GM12891 (cell line): Measurements from ENCODE around the gene HOXB9.

Experiments used
- PAX5 ChIP-seq: IDR thresholded peaks from 2 replicates; pipeline ENCODE4 v1.6.1; 2011; ENCODE audit warnings: low read length, moderate library complexity, mild to moderate bottlenecking; ENCODE audit not compliant: insufficient read depth, severe bottlenecking
- POLR2A ChIP-seq: IDR thresholded peaks from 2 replicates; pipeline ENCODE4 v1.6.1; 2011; ENCODE audit warnings: low read depth, low read length, control low read depth
- POLR2AphosphoS5 ChIP-seq: IDR thresholded peaks from 2 replicates; pipeline ENCODE4 v1.6.1; 2011; ENCODE audit warnings: low read depth, low read length, control low read depth

DNA sequence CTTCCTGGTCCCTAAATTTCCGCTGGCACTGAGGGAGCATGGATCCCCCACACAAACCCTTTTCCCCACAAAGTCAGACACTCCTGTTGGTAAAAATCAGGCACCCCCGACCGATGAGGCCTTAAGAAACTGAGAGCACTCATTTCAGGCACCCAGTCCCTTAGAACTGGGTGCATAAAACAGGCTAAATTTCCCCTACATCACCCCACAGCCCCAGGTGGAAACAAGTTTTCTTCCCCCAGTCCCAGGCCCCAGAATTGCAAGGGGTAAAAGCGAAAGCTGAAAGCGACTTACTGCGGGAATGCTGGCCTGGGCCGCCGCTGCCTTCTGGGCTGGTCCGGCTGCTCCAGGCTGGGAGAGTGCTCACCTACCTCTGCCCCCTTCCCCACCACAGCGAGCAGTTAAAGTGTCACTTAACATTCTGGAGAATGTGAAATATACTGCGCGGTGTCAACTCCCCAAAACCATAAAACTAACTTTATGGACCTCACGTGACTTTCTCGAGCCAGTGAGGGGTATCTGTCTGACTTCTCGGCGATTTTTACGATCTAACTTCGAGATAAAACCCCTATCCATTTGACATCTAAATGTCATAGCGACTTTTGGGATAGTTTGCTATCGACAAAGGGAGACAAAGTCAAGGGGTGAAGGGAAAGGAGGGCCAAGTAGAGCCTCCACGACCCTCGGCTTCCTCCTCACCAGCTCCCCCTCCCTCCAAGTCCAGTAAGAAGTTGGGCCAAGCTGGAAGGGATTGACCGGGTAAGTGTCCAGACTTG is 36.1 kb downstream of the HOXB9 start, which contains the start of gene HOXB3:
- TF ChIP-seq PAX5 (no peak), POLR2A (no peak), POLR2AphosphoS5 (no peak)
